ENCODE measurements around the gene MRPS10. TPM values are rescaled to one million over a fixed set of nuclear protein-coding genes. Genes with fewer than 3 reads are reported as not detected.
"Not testable (repeated sequence)": the region's sequence is repeated elsewhere in the genome, so short reads cannot be mapped to it uniquely, and the experiment has no call there.

Gene MRPS10
- total RNA-seq, 6 experiments from 2014 or later: 17.7 to 35.3 (median 20.1) TPM

GRCh38 chr6:42203183-42203582 is 14.5 kb downstream of the MRPS10 start:
- TF ChIP-seq POLR2A (IDR thresholded peaks at IDR 0.05) (no peak), CTCF (IDR thresholded peaks at IDR 0.05) (no peak)
- H3K9me3 ChIP-seq: no peaks in the 10 kb centered on the region
- H3K4me3 ChIP-seq: no peak overlapping the region
- H3K4me1 ChIP-seq: peaks cover 0 to 24% (median 8%) of the 10 kb centered on the region in 4 donors
- intact Hi-C loops (cut with DNase I): no loop called here
- peaks cover 0 to 12% (median 6%) of the 10 kb centered on the region in 4 donors for H3K36me3 ChIP-seq
- DNase-seq: peak in 1 of 3 donors; percentile 1
- no peak overlapping the region for H3K27ac ChIP-seq
- WGBS (ENCODE audit: insufficient coverage, low coverage, low lambda C conversion rate, missing lambda C conversion rate): 78% methylated on average over 3 of the region's 3 CpGs
- ATAC-seq: no peak
- H3K27me3 ChIP-seq: no peaks in the 10 kb centered on the region

- ATAC-seq; H3K36me3 ChIP-seq; H3K9me3 ChIP-seq; H3K4me3 ChIP-seq; intact Hi-C loops (cut with DNase I); H3K27ac ChIP-seq; H3K27me3 ChIP-seq: not testable (repeated sequence)
- H3K4me1 ChIP-seq: peaks cover 0 to 24% (median 8%) of the 10 kb centered on the region in 4 donors
- 96% methylated on average over 7 of the region's 13 CpGs for WGBS (ENCODE audit: insufficient coverage, low coverage, low lambda C conversion rate, missing lambda C conversion rate)
- peak in 1 of 3 donors; percentile 32 for DNase-seq
These were observed 15.3 kb downstream of the MRPS10 start for GRCh38 chr6:42202131-42202915.

- H3K4me3 ChIP-seq: no peak overlapping the region
- no peak overlapping the region for H3K27ac ChIP-seq
- peak in 1 of 3 donors; percentile 28 for DNase-seq
- intact Hi-C loops (cut with DNase I): no loop called here
- WGBS (ENCODE audit: insufficient coverage, low coverage, low lambda C conversion rate, missing lambda C conversion rate): 48% methylated on average over 3 of the region's 3 CpGs
- peaks cover 0 to 24% (median 8%) of the 10 kb centered on the region in 4 donors for H3K4me1 ChIP-seq
- TF ChIP-seq POLR2A (IDR thresholded peaks at IDR 0.05) (no peak), CTCF (IDR thresholded peaks at IDR 0.05) (no peak)
- no peaks in the 10 kb centered on the region for H3K27me3 ChIP-seq
- no peaks in the 10 kb centered on the region for H3K9me3 ChIP-seq
- H3K36me3 ChIP-seq: peaks cover 0 to 3% (median 0%) of the 10 kb centered on the region in 4 donors
- ATAC-seq: peak in 1 of 4 donors; percentile 25
These were observed 16.3 kb downstream of the MRPS10 start for GRCh38 chr6:42201382-42201781.

GRCh38 chr6:42200035-42200434 is 17.6 kb downstream of the MRPS10 start:
- DNase-seq (no peak), ATAC-seq (peak; percentile 22 to 77 (median 61))
- intact Hi-C loops (cut with DNase I): no loop called here
- TF ChIP-seq CTCF (IDR thresholded peaks at IDR 0.05) (no peak), POLR2A (IDR thresholded peaks at IDR 0.05) (peak; percentile 32)
- Histone ChIP-seq H3K9me3 (no peaks in the 10 kb centered on the region), H3K27ac (peak overlapping the region in 1 of 3 donors; percentile 41), H3K27me3 (no peaks in the 10 kb centered on the region), H3K4me3 (no peak overlapping the region), H3K36me3 (peaks cover 0 to 3% (median 0%) of the 10 kb centered on the region in 4 donors), H3K4me1 (peaks cover 0 to 21% (median 7%) of the 10 kb centered on the region in 4 donors)
- WGBS (ENCODE audit: insufficient coverage, low coverage, low lambda C conversion rate, missing lambda C conversion rate): 25% methylated on average over 1 of the region's 1 CpG
